Ascending aorta (tissue), 2 donors: ENCODE measurements around the gene ATP8A2. TPM values are rescaled to one million over a fixed set of nuclear protein-coding genes. Genes with fewer than 3 reads are reported as not detected.

ENCODE experiments used
- DNase-seq, 2 donors: peaks; one replicate each; pipeline ENCODE4 v3.0.0-alpha.2; 2019; ENCODE audit warnings: low spot score in 2 of 2
- H3K27ac ChIP-seq, 2 donors: fragments of 200-600 bp; sonication (generic); one replicate each; pipeline ENCODE4 v1.5.1; 2016 to 2017; ENCODE audit warnings: mild to moderate bottlenecking in 1 of 2
- H3K27me3 ChIP-seq: fragments of 200-600 bp; sonication (generic); one replicate; pipeline ENCODE4 v1.5.1; 2017
- H3K36me3 ChIP-seq, 2 donors: fragments of 200-600 bp; sonication (generic); one replicate each; pipeline ENCODE4 v1.5.1; 2016
- H3K4me1 ChIP-seq, 2 donors: fragments of 200-600 bp; sonication (generic); one replicate each; pipeline ENCODE4 v1.5.1; 2016 to 2017; ENCODE audit warnings: mild to moderate bottlenecking in 1 of 2
- H3K4me3 ChIP-seq, 2 donors: fragments of 200-600 bp; sonication (generic); one replicate each; pipeline ENCODE4 v1.5.1; 2016 to 2017; ENCODE audit warnings: mild to moderate bottlenecking in 1 of 2
- H3K9me3 ChIP-seq, 2 donors: fragments of 200-600 bp; sonication (generic); one replicate each; pipeline ENCODE4 v1.5.1; 2016
- CTCF ChIP-seq, 3 experiments: fragments of 200-600 bp in 2 of 3; fragments of 450-650 bp in 1 of 3; sonication (generic) in 2 of 3; IDR thresholded peaks; one replicate each; pipeline ENCODE4 v1.5.1; 2016 to 2019; ENCODE audit warnings: antibody characterized with exemption in 3 of 3, mild to moderate bottlenecking in 1 of 3, moderate library complexity in 1 of 3
- intact Hi-C: fragments of 100-400 bp; cut with DNase I; formaldehyde crosslinking; loops from one replicate; pipeline ENCODE4 v1.15.1; 2023
- total RNA-seq: library from RNA; depleted of rRNA; stranded (reverse); fragments of >200 nt; gene quantifications from one replicate; pipeline ENCODE4 v1.1.0, GENCODE V29; 2016

The ATP8A2 gene
- total RNA-seq, 1 donor from 2014 or later: under 0.01 TPM

GRCh38 chr13:25990801-25991200 is 619.0 kb downstream of the ATP8A2 start:
- intact Hi-C loops: no loop called here
- H3K4me3 ChIP-seq: no peak overlapping the region

GRCh38 chr13:25992076-25992475 is 620.3 kb downstream of the ATP8A2 start:
- TF ChIP-seq CTCF (IDR thresholded peaks at IDR 0.05): no peak
- no peaks in the 10 kb centered on the region for H3K27me3 ChIP-seq
- peaks cover 0 to 9% of the 10 kb centered on the region in 2 donors for H3K9me3 ChIP-seq
- no peak for DNase-seq
- no peak overlapping the region for H3K27ac ChIP-seq
- intact Hi-C loops: no loop called here
- no peaks in the 10 kb centered on the region for H3K4me1 ChIP-seq
- H3K4me3 ChIP-seq: no peak overlapping the region
- H3K36me3 ChIP-seq: no peaks in the 10 kb centered on the region

More at GRCh38 chr13:25990801-25991200, 619.0 kb downstream of the ATP8A2 start:
- no peaks in the 10 kb centered on the region for H3K36me3 ChIP-seq
- no peak for DNase-seq
- H3K9me3 ChIP-seq: peaks cover 0 to 9% of the 10 kb centered on the region in 2 donors
- no peak overlapping the region for H3K27ac ChIP-seq
- H3K4me1 ChIP-seq: no peaks in the 10 kb centered on the region
- TF ChIP-seq CTCF (IDR thresholded peaks at IDR 0.05): no peak
- no peaks in the 10 kb centered on the region for H3K27me3 ChIP-seq

GRCh38 chr13:26007261-26008125 is 635.7 kb downstream of the ATP8A2 start:
- intact Hi-C loops: no loop called here
- H3K4me1 ChIP-seq: no peaks in the 10 kb centered on the region
- H3K27me3 ChIP-seq: no peaks in the 10 kb centered on the region
- H3K4me3 ChIP-seq: no peak overlapping the region
- no peaks in the 10 kb centered on the region for H3K36me3 ChIP-seq
- H3K9me3 ChIP-seq: no peaks in the 10 kb centered on the region
- H3K27ac ChIP-seq: no peak overlapping the region
- no peak for TF ChIP-seq CTCF (IDR thresholded peaks at IDR 0.05)
- no peak for DNase-seq

- Histone ChIP-seq H3K4me1 (no peaks in the 10 kb centered on the region), H3K9me3 (no peaks in the 10 kb centered on the region), H3K27ac (no peak overlapping the region), H3K27me3 (no peaks in the 10 kb centered on the region), H3K4me3 (no peak overlapping the region), H3K36me3 (no peaks in the 10 kb centered on the region)
- intact Hi-C loops: no loop called here
- no peak for DNase-seq
- TF ChIP-seq CTCF (IDR thresholded peaks at IDR 0.05): no peak
Measured at GRCh38 chr13:26010487-26011207, 638.9 kb downstream of the ATP8A2 start.

GRCh38 chr13:26011208-26011573 is 639.4 kb downstream of the ATP8A2 start:
- Histone ChIP-seq H3K4me1 (no peaks in the 10 kb centered on the region), H3K27me3 (no peaks in the 10 kb centered on the region), H3K4me3 (no peak overlapping the region), H3K27ac (no peak overlapping the region), H3K36me3 (no peaks in the 10 kb centered on the region), H3K9me3 (no peaks in the 10 kb centered on the region)
- intact Hi-C loops: no loop called here
- TF ChIP-seq CTCF (IDR thresholded peaks at IDR 0.05): no peak
- no peak for DNase-seq
